Measurements from ENCODE around the gene SPNS3. TPM values are rescaled to one million over a fixed set of nuclear protein-coding genes. Genes with fewer than 3 reads are reported as not detected.

Gene SPNS3
- total and polyA plus RNA-seq, 2 of the 4 experiments (the other 2 are of a cell fraction): 0.18 TPM; not detected in 1

DNA sequence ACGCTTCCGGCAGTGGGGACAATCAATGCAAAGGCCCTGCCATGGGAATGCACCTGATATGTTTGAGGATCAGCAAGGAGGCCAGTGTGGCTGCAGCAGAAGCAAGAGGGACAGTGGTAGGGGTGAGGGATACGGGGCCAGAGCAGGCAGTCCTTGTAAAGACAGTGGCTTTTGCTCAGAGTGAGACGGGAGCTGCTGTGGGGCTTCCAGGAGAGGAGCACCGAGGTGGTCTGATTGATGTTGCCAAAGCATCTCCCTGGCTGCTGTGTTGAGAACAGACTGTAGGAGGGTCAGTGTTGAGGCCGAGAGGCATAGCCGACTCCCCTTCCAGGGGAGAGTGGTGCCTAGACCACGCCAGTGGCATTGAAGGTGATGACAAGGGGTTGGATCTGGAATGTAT, 53.6 kb downstream of the SPNS3 start:
- Histone ChIP-seq H2BK120ac (ENCODE audit: low read depth, low read length) (no peak overlapping the region), H3K14ac (replicated peaks; ENCODE audit: low read depth, low read length) (no peak overlapping the region), H3K9me1 (ENCODE audit: insufficient read depth, low read length) (no peaks in the 10 kb centered on the region), H4K5ac (ENCODE audit: low read depth, low read length) (no peak overlapping the region), H3K4me1 (ENCODE audit: control insufficient read depth, insufficient read depth, low read length) (no peaks in the 10 kb centered on the region), H2BK20ac (ENCODE audit: low read depth, low read length) (no peak overlapping the region), H4K8ac (ENCODE audit: low read depth in 2 of 2, low read length in 2 of 2) (no peak overlapping the region), H3K18ac (ENCODE audit: low read depth, low read length) (no peak overlapping the region), H3K79me1 (ENCODE audit: low read depth in 1 of 2, low read length in 2 of 2) (no peaks in the 10 kb centered on the region), H2AK5ac (ENCODE audit: low read depth, low read length) (no peak overlapping the region), H3K27ac (ENCODE audit: insufficient read depth, low read length) (no peak overlapping the region), H3K36me3 (ENCODE audit: control insufficient read depth, insufficient read depth, low read length) (no peaks in the 10 kb centered on the region), H3K27me3 (ENCODE audit: control insufficient read depth, insufficient read depth, low read length) (peaks cover 20% of the 10 kb centered on the region; the same call in 1 of the 2 replicates), H3K23ac (ENCODE audit: low read depth, low read length) (no peak overlapping the region), H2BK5ac (ENCODE audit: low read depth, low read length, poor library complexity, severe bottlenecking) (no peak overlapping the region), H3K4me2 (ENCODE audit: low read depth, low read length) (no peak overlapping the region), H3K9ac (ENCODE audit: low read depth, low read length) (no peak overlapping the region), H4K20me1 (ENCODE audit: insufficient read depth, low read length) (no peaks in the 10 kb centered on the region; the same call in 1 of the 2 replicates), H2AK9ac (replicated peaks; ENCODE audit: low read depth, low read length, poor library complexity) (no peak overlapping the region), H2BK15ac (ENCODE audit: low read depth, low read length) (no peak overlapping the region), H3K4ac (ENCODE audit: low read depth, low read length) (no peak overlapping the region), H4K91ac (ENCODE audit: insufficient read depth, low read depth, low read length) (no peak overlapping the region), H3K56ac (ENCODE audit: extremely low read depth, insufficient read depth, low read length) (no peak overlapping the region), H3K4me3 (ENCODE audit: insufficient read depth, low read depth, low read length) (no peak overlapping the region), H2AFZ (replicated peaks; ENCODE audit: low read length, poor library complexity) (no peak overlapping the region), H3K9me3 (ENCODE audit: control insufficient read depth, insufficient read depth, low read length) (no peaks in the 10 kb centered on the region)
- intact Hi-C loops (cut with micrococcal nuclease): no loop called here
- dilution Hi-C loops (cut with HindIII; ENCODE audit: low sequenced_read_pairs, unreplicated experiment): no loop called here
- DNase-seq: no peak
- TF ChIP-seq RCOR1 (IDR thresholded peaks at IDR 0.05; ENCODE audit: insufficient replicate concordance, low read length): no peak
- TF ChIP-seq, protein P1, sequence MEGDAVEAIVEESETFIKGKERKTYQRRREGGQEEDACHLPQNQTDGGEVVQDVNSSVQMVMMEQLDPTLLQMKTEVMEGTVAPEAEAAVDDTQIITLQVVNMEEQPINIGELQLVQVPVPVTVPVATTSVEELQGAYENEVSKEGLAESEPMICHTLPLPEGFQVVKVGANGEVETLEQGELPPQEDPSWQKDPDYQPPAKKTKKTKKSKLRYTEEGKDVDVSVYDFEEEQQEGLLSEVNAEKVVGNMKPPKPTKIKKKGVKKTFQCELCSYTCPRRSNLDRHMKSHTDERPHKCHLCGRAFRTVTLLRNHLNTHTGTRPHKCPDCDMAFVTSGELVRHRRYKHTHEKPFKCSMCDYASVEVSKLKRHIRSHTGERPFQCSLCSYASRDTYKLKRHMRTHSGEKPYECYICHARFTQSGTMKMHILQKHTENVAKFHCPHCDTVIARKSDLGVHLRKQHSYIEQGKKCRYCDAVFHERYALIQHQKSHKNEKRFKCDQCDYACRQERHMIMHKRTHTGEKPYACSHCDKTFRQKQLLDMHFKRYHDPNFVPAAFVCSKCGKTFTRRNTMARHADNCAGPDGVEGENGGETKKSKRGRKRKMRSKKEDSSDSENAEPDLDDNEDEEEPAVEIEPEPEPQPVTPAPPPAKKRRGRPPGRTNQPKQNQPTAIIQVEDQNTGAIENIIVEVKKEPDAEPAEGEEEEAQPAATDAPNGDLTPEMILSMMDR (conservative IDR thresholded peaks at IDR 0.05; ENCODE audit: low read depth, low read length): no peak
- TF ChIP-seq NFE2L2 (IDR thresholded peaks at IDR 0.05; ENCODE audit: low read depth, low read length): no peak
- TF ChIP-seq CEBPB (IDR thresholded peaks at IDR 0.05; ENCODE audit: low read depth, low read length): no peak
- TF ChIP-seq RFX5 (IDR thresholded peaks at IDR 0.05; ENCODE audit: low read depth, low read length): no peak
- no peak for TF ChIP-seq MAZ (IDR thresholded peaks at IDR 0.05; ENCODE audit: borderline replicate concordance, low read depth, low read length)
- no peak for TF ChIP-seq BHLHE40 (IDR thresholded peaks at IDR 0.05; ENCODE audit: low read depth, low read length)
- no peak for ATAC-seq (ENCODE audit: low read depth)
- no TSS peak for BruUV-seq (replicated peaks)
- in situ Hi-C loops (cut with MboI; ENCODE audit: low sequenced_read_pairs): no loop called here
- CTCF ChIA-PET: no interaction called here
- 60% methylated on average over 1 of the region's 8 CpGs; no CpG with 5 or more reads in 1 of the 2 experiments for WGBS, 2 experiments (ENCODE audit: extremely low coverage in 2 of 2, insufficient read length in 1 of 2)
- POLR2A ChIA-PET (ENCODE audit: unreplicated experiment): no interaction called here

Measured in IMR-90 (cell line).